ENCODE data around the gene PLA2G2F. TPM values are rescaled to one million over a fixed set of nuclear protein-coding genes. Genes with fewer than 3 reads are reported as not detected.

The PLA2G2F gene
- total RNA-seq, 1 donor from 2014 or later = not detected

DNA sequence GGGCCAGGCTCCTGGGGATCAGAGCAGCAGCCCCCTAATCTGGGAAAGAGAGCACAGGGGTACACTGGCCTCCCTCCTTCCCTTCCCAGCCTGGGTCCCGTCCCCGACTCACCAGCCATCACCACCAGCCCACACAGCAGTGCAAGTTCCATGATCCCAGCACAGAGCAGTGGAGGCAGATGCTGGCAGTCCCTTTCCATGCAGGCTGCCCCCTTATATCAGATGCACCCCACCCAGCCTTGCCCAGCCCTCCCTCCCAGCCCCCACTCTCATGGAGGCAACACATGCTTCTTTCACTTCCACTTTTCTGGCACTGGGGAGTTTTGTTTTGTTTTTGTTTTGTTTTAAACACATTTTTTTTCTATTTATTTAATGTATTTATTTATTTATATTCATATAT lies 19.8 kb upstream of the PLA2G2F start, which contains the start of gene PLA2G2D:
TSS of gene PLA2G2D (minus strand) at position 190 of the 400 bp plus-strand sequence. CDS start at position 152, 38 bp downstream.
- no peak for DNase-seq (ENCODE audit: low spot score)
- Mint-ChIP-seq H3K9me3 (ENCODE audit: unreplicated experiment) (no peaks in the 10 kb centered on the region), H3K4me1 (ENCODE audit: unreplicated experiment) (peaks cover 2% of the 10 kb centered on the region), H3K4me3 (ENCODE audit: unreplicated experiment) (no peak within 1 kb of the TSS), H3K27ac (ENCODE audit: unreplicated experiment) (no peak within 1 kb of the TSS), H3K27me3 (ENCODE audit: unreplicated experiment) (peaks cover 2% of the 10 kb centered on the region), H3K36me3 (ENCODE audit: low read depth, unreplicated experiment) (no peaks in the 10 kb centered on the region)
- TF ChIP-seq, protein P1, sequence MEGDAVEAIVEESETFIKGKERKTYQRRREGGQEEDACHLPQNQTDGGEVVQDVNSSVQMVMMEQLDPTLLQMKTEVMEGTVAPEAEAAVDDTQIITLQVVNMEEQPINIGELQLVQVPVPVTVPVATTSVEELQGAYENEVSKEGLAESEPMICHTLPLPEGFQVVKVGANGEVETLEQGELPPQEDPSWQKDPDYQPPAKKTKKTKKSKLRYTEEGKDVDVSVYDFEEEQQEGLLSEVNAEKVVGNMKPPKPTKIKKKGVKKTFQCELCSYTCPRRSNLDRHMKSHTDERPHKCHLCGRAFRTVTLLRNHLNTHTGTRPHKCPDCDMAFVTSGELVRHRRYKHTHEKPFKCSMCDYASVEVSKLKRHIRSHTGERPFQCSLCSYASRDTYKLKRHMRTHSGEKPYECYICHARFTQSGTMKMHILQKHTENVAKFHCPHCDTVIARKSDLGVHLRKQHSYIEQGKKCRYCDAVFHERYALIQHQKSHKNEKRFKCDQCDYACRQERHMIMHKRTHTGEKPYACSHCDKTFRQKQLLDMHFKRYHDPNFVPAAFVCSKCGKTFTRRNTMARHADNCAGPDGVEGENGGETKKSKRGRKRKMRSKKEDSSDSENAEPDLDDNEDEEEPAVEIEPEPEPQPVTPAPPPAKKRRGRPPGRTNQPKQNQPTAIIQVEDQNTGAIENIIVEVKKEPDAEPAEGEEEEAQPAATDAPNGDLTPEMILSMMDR (IDR thresholded peaks at IDR 0.05; ENCODE audit: unreplicated experiment) = no peak

DNA sequence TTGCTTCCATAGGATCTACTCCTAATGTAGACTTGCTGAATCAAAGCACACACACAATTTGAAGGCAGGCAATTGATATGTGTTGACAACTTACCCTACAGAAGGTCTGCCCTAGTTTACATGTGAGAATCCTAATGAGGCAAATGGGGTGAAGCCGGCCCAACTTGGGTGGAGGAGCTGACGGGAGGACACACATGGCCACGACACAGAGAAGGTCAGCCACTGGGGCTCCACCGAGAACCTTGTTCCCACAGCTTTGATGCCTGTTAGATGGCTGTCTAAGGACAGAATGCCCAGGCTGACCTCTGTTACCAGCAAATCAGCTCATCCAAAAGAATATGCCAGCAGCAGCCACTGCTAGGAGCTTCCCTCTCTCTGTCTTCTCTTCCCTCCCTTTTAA lies 18.3 kb upstream of the PLA2G2F start:
- Mint-ChIP-seq H3K36me3 (ENCODE audit: low read depth, unreplicated experiment) (no peaks in the 10 kb centered on the region), H3K27ac (ENCODE audit: unreplicated experiment) (no peak overlapping the region), H3K27me3 (ENCODE audit: unreplicated experiment) (no peaks in the 10 kb centered on the region), H3K9me3 (ENCODE audit: unreplicated experiment) (no peaks in the 10 kb centered on the region), H3K4me1 (ENCODE audit: unreplicated experiment) (no peaks in the 10 kb centered on the region), H3K4me3 (ENCODE audit: unreplicated experiment) (no peak overlapping the region)
- no peak for DNase-seq (ENCODE audit: low spot score)
- TF ChIP-seq, protein P1 (IDR thresholded peaks at IDR 0.05; ENCODE audit: unreplicated experiment) = no peak

DNA sequence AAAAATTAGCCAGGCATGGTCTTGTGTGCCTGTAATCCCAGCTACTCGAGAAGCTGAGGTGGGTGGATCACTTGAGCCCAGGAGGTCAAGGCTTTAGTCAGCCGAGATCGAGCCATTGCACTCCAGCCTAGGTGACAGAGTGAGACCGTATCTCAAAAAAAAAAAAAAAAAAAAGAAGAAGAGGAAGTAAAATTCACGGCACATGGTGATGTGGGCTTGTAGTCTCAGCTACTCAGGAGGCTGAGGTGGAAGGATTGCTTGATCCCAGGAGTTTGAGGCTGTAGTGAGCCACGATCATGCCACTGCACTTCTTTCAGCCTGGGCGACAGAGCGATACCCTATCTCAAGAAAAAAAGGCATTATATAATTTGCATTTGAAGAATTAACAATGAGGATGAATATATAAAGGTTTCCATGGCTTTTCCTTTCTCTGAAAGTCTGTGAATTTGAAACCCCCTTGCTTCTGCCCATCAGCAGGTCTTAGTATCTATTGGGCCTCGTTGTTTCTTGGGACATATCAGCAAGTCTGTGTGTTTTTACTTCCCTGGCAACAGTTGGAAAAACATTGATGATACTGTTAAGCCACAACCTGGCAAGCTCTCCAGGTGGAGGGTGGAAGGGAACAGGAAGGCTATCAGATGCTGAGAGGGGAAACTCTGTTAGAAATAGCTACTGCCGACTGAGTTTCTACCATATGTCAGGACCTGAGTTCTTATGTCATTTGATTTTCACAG lies 15.2 kb upstream of the PLA2G2F start:
- no peak for DNase-seq (ENCODE audit: low spot score)
- TF ChIP-seq, protein P1 (IDR thresholded peaks at IDR 0.05; ENCODE audit: unreplicated experiment) = no peak

DNA sequence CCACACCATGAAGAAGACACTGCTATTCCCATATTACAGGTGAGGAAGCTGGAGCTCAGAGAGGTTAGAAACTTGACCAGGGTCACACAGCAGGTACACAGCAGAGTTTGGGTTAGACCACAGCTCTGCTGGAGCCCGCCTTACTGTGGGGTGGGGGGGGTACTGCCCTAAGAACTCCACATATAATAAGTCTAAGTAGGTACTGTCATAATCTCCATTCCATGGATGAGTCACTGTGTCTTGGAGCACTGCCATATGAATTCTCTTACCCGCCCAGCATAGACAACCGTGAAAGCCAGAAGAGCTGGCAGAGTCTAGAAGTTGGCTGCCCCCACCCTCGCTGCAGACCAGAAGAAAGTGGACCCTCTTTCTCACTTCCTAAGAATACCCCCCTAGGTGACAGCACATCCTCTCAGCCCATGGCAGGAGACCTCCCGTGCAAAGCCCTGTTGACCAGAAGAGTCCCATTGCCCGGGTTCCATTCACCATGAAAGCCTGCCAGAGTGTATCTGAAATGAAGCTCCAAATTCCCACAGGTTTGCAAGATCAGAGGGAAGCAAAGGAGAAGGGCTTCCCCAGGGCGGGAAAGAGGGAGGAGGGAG lies 14.6 kb upstream of the PLA2G2F start:
- no peak overlapping the region for H3K4me3 Mint-ChIP-seq (ENCODE audit: unreplicated experiment)
- no peak overlapping the region for H3K27ac Mint-ChIP-seq (ENCODE audit: unreplicated experiment)
- peaks cover 5% of the 10 kb centered on the region for H3K27me3 Mint-ChIP-seq (ENCODE audit: unreplicated experiment)
- H3K4me1 Mint-ChIP-seq (ENCODE audit: unreplicated experiment) = no peaks in the 10 kb centered on the region
- no peaks in the 10 kb centered on the region for H3K9me3 Mint-ChIP-seq (ENCODE audit: unreplicated experiment)
- TF ChIP-seq, protein P1 (IDR thresholded peaks at IDR 0.05; ENCODE audit: unreplicated experiment) = no peak
- no peaks in the 10 kb centered on the region for H3K36me3 Mint-ChIP-seq (ENCODE audit: low read depth, unreplicated experiment)
- no peak for DNase-seq (ENCODE audit: low spot score)

More for the DNA sequence above, 15.2 kb upstream of the PLA2G2F start:
- Mint-ChIP-seq H3K36me3 (ENCODE audit: low read depth, unreplicated experiment) (no peaks in the 10 kb centered on the region), H3K27ac (ENCODE audit: unreplicated experiment) (no peak overlapping the region), H3K4me1 (ENCODE audit: unreplicated experiment) (no peaks in the 10 kb centered on the region), H3K4me3 (ENCODE audit: unreplicated experiment) (no peak overlapping the region), H3K27me3 (ENCODE audit: unreplicated experiment) (peaks cover 5% of the 10 kb centered on the region), H3K9me3 (ENCODE audit: unreplicated experiment) (no peaks in the 10 kb centered on the region)

DNA sequence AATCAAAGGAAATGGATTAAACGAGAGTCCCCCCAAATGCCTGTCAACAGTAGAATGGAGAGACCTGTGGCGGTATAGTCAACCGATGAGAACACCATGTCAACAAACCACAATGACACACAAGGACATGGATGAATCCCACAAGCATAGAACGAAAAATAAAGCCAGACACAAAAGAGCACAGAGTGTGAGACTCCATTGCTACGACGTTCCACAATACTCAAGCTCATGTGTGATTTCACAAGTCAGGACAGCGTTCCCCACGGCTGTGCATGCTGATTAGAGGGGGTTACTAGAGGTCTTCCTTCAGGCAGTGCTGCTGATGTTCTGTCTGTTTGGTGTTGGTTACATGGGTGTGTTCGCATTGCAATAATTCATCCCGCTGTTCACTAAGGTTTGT lies 14.0 kb upstream of the PLA2G2F start:
- Mint-ChIP-seq H3K4me1 (ENCODE audit: unreplicated experiment) (no peaks in the 10 kb centered on the region), H3K4me3 (ENCODE audit: unreplicated experiment) (no peak overlapping the region), H3K36me3 (ENCODE audit: low read depth, unreplicated experiment) (no peaks in the 10 kb centered on the region), H3K27ac (ENCODE audit: unreplicated experiment) (no peak overlapping the region), H3K27me3 (ENCODE audit: unreplicated experiment) (peaks cover 5% of the 10 kb centered on the region), H3K9me3 (ENCODE audit: unreplicated experiment) (no peaks in the 10 kb centered on the region)
- no peak for DNase-seq (ENCODE audit: low spot score)
- TF ChIP-seq, protein P1 (IDR thresholded peaks at IDR 0.05; ENCODE audit: unreplicated experiment) = no peak
